Trophoblast cell (in vitro differentiated cells and primary cell): ENCODE results near the gene MRPL43.
A peak's percentile ranks its signal among the peaks of the same experiment; 100 is the strongest.
"Not testable (repeated sequence)": the region's sequence is repeated elsewhere in the genome, so short reads cannot be mapped to it uniquely, and the experiment has no call there.

Experiments
- DNase-seq, 2 donors: peaks; one replicate each; pipeline ENCODE4 v3.0.0-alpha.2; 2016
- H2AFZ ChIP-seq: 2 replicates; pipeline ENCODE4 v1.6.1; 2013; ENCODE audit warnings: low read length, moderate library complexity, mild to moderate bottlenecking; ENCODE audit not compliant: insufficient read depth, poor library complexity
- H2AK5ac ChIP-seq: 2 replicates; pipeline ENCODE4 v1.6.1; 2013; ENCODE audit warnings: mild to moderate bottlenecking, low read length
- H2BK120ac ChIP-seq: 2 replicates; pipeline ENCODE4 v1.6.1; 2013; ENCODE audit warnings: low read length, mild to moderate bottlenecking, moderate library complexity; ENCODE audit not compliant: insufficient read depth, poor library complexity
- H2BK12ac ChIP-seq: 2 replicates; pipeline ENCODE4 v1.6.1; 2013; ENCODE audit warnings: mild to moderate bottlenecking, low read length, moderate library complexity
- H2BK5ac ChIP-seq: 2 replicates; pipeline ENCODE4 v1.6.1; 2013; ENCODE audit warnings: low read length, low read depth, moderate library complexity, mild to moderate bottlenecking; ENCODE audit not compliant: poor library complexity
- H3K14ac ChIP-seq: 2 replicates; pipeline ENCODE4 v1.6.1; 2013; ENCODE audit warnings: mild to moderate bottlenecking, low read length
- H3K18ac ChIP-seq: 2 replicates; pipeline ENCODE4 v1.6.1; 2013; ENCODE audit warnings: mild to moderate bottlenecking, low read length
- H3K23ac ChIP-seq: 2 replicates; pipeline ENCODE4 v1.6.1; 2013; ENCODE audit warnings: low read length
- H3K27ac ChIP-seq: 2 replicates; pipeline ENCODE4 v1.5.1; 2013; ENCODE audit warnings: low read depth, mild to moderate bottlenecking, inconsistent platforms, low read length, moderate library complexity
- H3K27me3 ChIP-seq: 2 replicates; pipeline ENCODE4 v1.6.1; 2013; ENCODE audit warnings: inconsistent platforms, mild to moderate bottlenecking, low read length, moderate library complexity; ENCODE audit not compliant: insufficient read depth
- H3K36me3 ChIP-seq, 2 experiments: 1 replicate in 1 of 2; 2 replicates in 1 of 2; pipeline ENCODE4 v1.6.1; 2013; ENCODE audit warnings: low read length in 2 of 2, mild to moderate bottlenecking in 2 of 2, moderate library complexity in 1 of 2; ENCODE audit not compliant: insufficient read depth in 2 of 2, control insufficient read depth in 1 of 2
- H3K4ac ChIP-seq: 2 replicates; pipeline ENCODE4 v1.6.1; 2013; ENCODE audit warnings: low read depth, mild to moderate bottlenecking, low read length, moderate library complexity
- H3K4me1 ChIP-seq, 2 experiments: 1 replicate in 1 of 2; 2 replicates in 1 of 2; pipeline ENCODE4 v1.6.1; 2013; ENCODE audit warnings: low read length in 2 of 2, mild to moderate bottlenecking in 2 of 2, moderate library complexity in 1 of 2; ENCODE audit not compliant: insufficient read depth in 2 of 2, control insufficient read depth in 1 of 2
- H3K4me2 ChIP-seq: 2 replicates; pipeline ENCODE4 v1.6.1; 2013; ENCODE audit warnings: inconsistent platforms, mild to moderate bottlenecking, low read length, moderate library complexity
- H3K4me3 ChIP-seq: 2 replicates; pipeline ENCODE4 v1.5.1; 2013; ENCODE audit warnings: mild to moderate bottlenecking, low read depth, low read length, inconsistent platforms
- H3K79me1 ChIP-seq: one replicate; pipeline ENCODE4 v1.6.1; 2013; ENCODE audit warnings: low read length
- H3K79me2 ChIP-seq: 2 replicates; pipeline ENCODE4 v1.6.1; 2013; ENCODE audit warnings: low read length, mild to moderate bottlenecking; ENCODE audit not compliant: control insufficient read depth, insufficient read depth, poor library complexity
- H3K9ac ChIP-seq: 2 replicates; pipeline ENCODE4 v1.6.1; 2013; ENCODE audit warnings: mild to moderate bottlenecking, low read length
- H3K9me3 ChIP-seq: 2 replicates; pipeline ENCODE4 v1.6.1; 2013; ENCODE audit warnings: low read depth, mild to moderate bottlenecking, control low read depth, inconsistent platforms, low read length; ENCODE audit not compliant: insufficient read depth
- H4K12ac ChIP-seq: 2 replicates; pipeline ENCODE4 v1.6.1; 2013; ENCODE audit warnings: low read depth, mild to moderate bottlenecking, low read length, moderate library complexity
- H4K8ac ChIP-seq: 2 replicates; pipeline ENCODE4 v1.6.1; 2013; ENCODE audit warnings: low read depth, mild to moderate bottlenecking, low read length, moderate library complexity
- H4K91ac ChIP-seq: one replicate; pipeline ENCODE4 v1.6.1; 2013; ENCODE audit warnings: low read depth, mild to moderate bottlenecking, low read length, moderate library complexity
- WGBS: extraction: QIAGEN DNeasy Blood & Tissue Kit; methylation state at CpG from one replicate; pipeline ENCODE4 v1.1.7; 2013; ENCODE audit warnings: missing lambda C conversion rate; ENCODE audit not compliant: insufficient read length, insufficient coverage; ENCODE audit errors: extremely low coverage; 5-methylcytosine and 5-hydroxymethylcytosine counted together

MRPL43 gene

GRCh38 chr10:101034404-101034803, 47.1 kb upstream of the MRPL43 start:
- Histone ChIP-seq H3K4me1 (peaks cover 17 to 22% of the 10 kb centered on the region in 2 experiments), H3K36me3 (peaks cover 21 to 25% of the 10 kb centered on the region in 2 experiments)
- H2AK5ac ChIP-seq, H3K18ac ChIP-seq, H4K8ac ChIP-seq, H3K79me2 ChIP-seq, H3K79me1 ChIP-seq, H2AFZ ChIP-seq, H3K4me3 ChIP-seq, H2BK12ac ChIP-seq, H3K9me3 ChIP-seq, H2BK120ac ChIP-seq, H4K91ac ChIP-seq, H3K27me3 ChIP-seq, H3K4ac ChIP-seq, H3K9ac ChIP-seq, H3K23ac ChIP-seq, DNase-seq, H3K14ac ChIP-seq, H4K12ac ChIP-seq, H3K27ac ChIP-seq, H2BK5ac ChIP-seq, H3K4me2 ChIP-seq: not testable (repeated sequence)
- no CpG with 5 or more reads among the region's 4 CpGs for WGBS

DNA sequence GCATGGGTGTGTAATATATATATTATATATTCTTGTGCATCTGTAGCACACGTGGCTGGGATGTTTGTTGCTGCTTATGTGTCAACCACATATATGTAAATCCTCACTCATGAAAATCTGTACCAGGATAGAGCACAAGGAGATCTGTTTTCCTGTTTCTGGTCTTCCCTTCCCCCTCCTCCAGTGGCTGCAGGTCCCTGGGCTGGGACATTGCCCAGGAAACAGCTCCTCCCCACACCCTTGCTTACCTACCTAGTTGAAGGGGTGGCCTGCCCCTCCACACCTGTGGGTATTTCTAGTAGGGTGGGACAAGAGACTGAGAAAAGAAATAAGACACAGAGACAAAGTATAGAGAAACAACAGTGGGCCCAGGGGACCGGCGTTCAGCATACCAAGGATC, 46.0 kb upstream of the MRPL43 start:
- Histone ChIP-seq H3K4me3 (no peak overlapping the region), H2BK12ac (no peak overlapping the region), H3K79me2 (no peaks in the 10 kb centered on the region), H3K4me2 (no peak overlapping the region), H3K4me1 (peaks cover 17 to 22% of the 10 kb centered on the region in 2 experiments), H3K36me3 (peaks cover 21 to 23% of the 10 kb centered on the region in 2 experiments), H2BK5ac (no peak overlapping the region), H2AFZ (no peak overlapping the region), H4K12ac (no peak overlapping the region), H3K14ac (no peak overlapping the region), H3K4ac (no peak overlapping the region), H3K18ac (no peak overlapping the region), H3K27ac (no peak overlapping the region), H2AK5ac (no peak overlapping the region), H3K23ac (no peak overlapping the region), H3K27me3 (no peaks in the 10 kb centered on the region), H4K91ac (no peak overlapping the region), H3K79me1 (peaks cover 9% of the 10 kb centered on the region), H3K9ac (no peak overlapping the region), H3K9me3 (no peaks in the 10 kb centered on the region), H2BK120ac (no peak overlapping the region), H4K8ac (no peak overlapping the region)
- DNase-seq, result no peak
- WGBS, result no CpG with 5 or more reads among the region's 3 CpGs

GRCh38 chr10:101032637-101033224, 45.4 kb upstream of the MRPL43 start:
- peak overlapping the region; percentile 66 for H3K27ac ChIP-seq
- peaks cover 21 to 23% of the 10 kb centered on the region in 2 experiments for H3K36me3 ChIP-seq
- H3K9me3 ChIP-seq, result no peaks in the 10 kb centered on the region
- peak overlapping the region; percentile 47 for H3K4me3 ChIP-seq
- peak; percentile 85 to 86 for DNase-seq
- H2AFZ ChIP-seq, result no peak overlapping the region
- H2BK120ac ChIP-seq, result peak overlapping the region; percentile 23
- no peak overlapping the region for H3K9ac ChIP-seq
- peak overlapping the region; percentile 3 for H4K8ac ChIP-seq
- peak overlapping the region; percentile 64 for H4K91ac ChIP-seq
- H3K14ac ChIP-seq, result no peak overlapping the region
- peak overlapping the region; percentile 17 for H3K18ac ChIP-seq
- H3K4me1 ChIP-seq, result peaks cover 17 to 22% of the 10 kb centered on the region in 2 experiments
- H4K12ac ChIP-seq, result no peak overlapping the region
- H3K4me2 ChIP-seq, result peak overlapping the region; percentile 82
- H2BK12ac ChIP-seq, result no peak overlapping the region
- H3K79me2 ChIP-seq, result no peaks in the 10 kb centered on the region
- peak overlapping the region; percentile 34 for H2BK5ac ChIP-seq
- no CpG with 5 or more reads among the region's 6 CpGs for WGBS
- H3K27me3 ChIP-seq, result no peaks in the 10 kb centered on the region
- H2AK5ac ChIP-seq, result no peak overlapping the region
- H3K79me1 ChIP-seq, result peaks cover 9% of the 10 kb centered on the region
- H3K23ac ChIP-seq, result no peak overlapping the region
- H3K4ac ChIP-seq, result no peak overlapping the region

GRCh38 chr10:101031796-101032636, 44.7 kb upstream of the MRPL43 start:
- Histone ChIP-seq H3K23ac (no peak overlapping the region), H2BK120ac (peak overlapping the region; percentile 23), H3K14ac (peak overlapping the region; percentile 29), H3K79me2 (no peaks in the 10 kb centered on the region), H2BK12ac (peak overlapping the region; percentile 5), H3K27me3 (no peaks in the 10 kb centered on the region), H3K4me3 (peak overlapping the region; percentile 47), H3K9me3 (no peaks in the 10 kb centered on the region), H4K8ac (peak overlapping the region; percentile 12), H3K4me2 (peak overlapping the region; percentile 82), H4K91ac (peak overlapping the region; percentile 64), H3K9ac (peak overlapping the region; percentile 8), H3K79me1 (peaks cover 9% of the 10 kb centered on the region), H3K4ac (no peak overlapping the region), H2AK5ac (no peak overlapping the region), H3K18ac (peak overlapping the region; percentile 17), H3K4me1 (peaks cover 17 to 25% of the 10 kb centered on the region in 2 experiments), H3K27ac (peak overlapping the region; percentile 66), H2BK5ac (peak overlapping the region; percentile 34), H3K36me3 (peaks cover 15 to 16% of the 10 kb centered on the region in 2 experiments), H4K12ac (no peak overlapping the region), H2AFZ (peak overlapping the region; percentile 58)
- WGBS, result no CpG with 5 or more reads among the region's 47 CpGs
- DNase-seq, result peak; percentile 72 to 74
